Cardiac muscle cell (in vitro differentiated cells and primary cell): ENCODE results near the gene SHISAL1. TPM values are rescaled to one million over a fixed set of nuclear protein-coding genes. Genes with fewer than 3 reads are reported as not detected.

Source experiments
- DNase-seq, 2 donors: peaks; one replicate each; pipeline versions ENCODE4 v3.0.0 to v3.0.0-alpha.2; 2010 to 2017; ENCODE audit warnings: low read depth in 1 of 2, low spot score in 1 of 2
- H3K27ac ChIP-seq: fragments of 200-600 bp; sonication (generic); 2 replicates; pipeline ENCODE4 v1.5.1; 2016
- H3K27me3 ChIP-seq: fragments of 200-600 bp; sonication (generic); 2 replicates; pipeline ENCODE4 v1.6.0; 2016; ENCODE audit warnings: control low read depth
- H3K36me3 ChIP-seq: fragments of 200-600 bp; sonication (generic); 2 replicates; pipeline ENCODE4 v1.5.1; 2016; ENCODE audit warnings: control low read depth
- H3K4me1 ChIP-seq: fragments of 200-600 bp; sonication (generic); 2 replicates; pipeline ENCODE4 v1.8.1; 2017; ENCODE audit warnings: low read depth, mild to moderate bottlenecking, mixed run types
- H3K4me3 ChIP-seq: fragments of 200-600 bp; sonication (generic); 2 replicates; pipeline ENCODE4 v1.5.1; 2016; ENCODE audit warnings: mild to moderate bottlenecking
- H3K9me3 ChIP-seq: fragments of 200-600 bp; sonication (generic); 2 replicates; pipeline ENCODE4 v1.5.1; 2017; ENCODE audit warnings: low read depth, mild to moderate bottlenecking, control low read depth
- polyA plus RNA-seq: library from polyadenylated mRNA; unstranded; fragments of >200 nt; fragmentation: Nextera tagmentation; extraction: Ambion mirVana; gene quantifications from 2 replicates; pipeline ENCODE4 v1.2.1, GENCODE V29; 2016
- total RNA-seq: library from RNA; depleted of rRNA; stranded (reverse); fragments of >200 nt; gene quantifications from 2 replicates; pipeline ENCODE4 v1.2.3, GENCODE V29; 2016
- TF ChIP-seq, protein P1 (sequence below): IDR thresholded peaks from 2 replicates; pipeline ENCODE4 v1.5.1; 2012; ENCODE audit warnings: low read depth, mild to moderate bottlenecking, low read length

The SHISAL1 gene
- total and polyA plus RNA-seq, 2 experiments from 2014 or later, result 0.40 to 2.8 TPM

DNA sequence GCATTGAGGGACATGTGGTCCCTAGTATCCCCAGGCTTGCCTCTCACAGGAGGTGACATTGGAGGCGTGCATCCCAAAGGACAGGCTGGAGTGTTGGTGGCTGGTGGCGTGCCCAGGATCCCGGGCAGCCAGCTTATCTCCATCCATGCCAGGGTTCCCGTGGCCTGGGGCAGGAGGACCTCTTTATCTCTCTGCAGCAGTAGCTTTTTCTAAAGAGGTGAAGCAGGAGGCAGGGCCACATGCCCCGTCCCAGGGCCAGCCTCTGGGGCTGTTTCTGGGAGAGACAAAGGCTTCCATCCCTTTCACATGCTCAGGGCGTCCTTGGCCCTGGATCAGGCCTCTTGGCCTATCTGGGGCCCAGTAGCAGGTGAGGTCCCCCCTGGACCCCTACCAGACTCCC lies 112.3 kb downstream of the SHISAL1 start:
- TF ChIP-seq, protein P1, sequence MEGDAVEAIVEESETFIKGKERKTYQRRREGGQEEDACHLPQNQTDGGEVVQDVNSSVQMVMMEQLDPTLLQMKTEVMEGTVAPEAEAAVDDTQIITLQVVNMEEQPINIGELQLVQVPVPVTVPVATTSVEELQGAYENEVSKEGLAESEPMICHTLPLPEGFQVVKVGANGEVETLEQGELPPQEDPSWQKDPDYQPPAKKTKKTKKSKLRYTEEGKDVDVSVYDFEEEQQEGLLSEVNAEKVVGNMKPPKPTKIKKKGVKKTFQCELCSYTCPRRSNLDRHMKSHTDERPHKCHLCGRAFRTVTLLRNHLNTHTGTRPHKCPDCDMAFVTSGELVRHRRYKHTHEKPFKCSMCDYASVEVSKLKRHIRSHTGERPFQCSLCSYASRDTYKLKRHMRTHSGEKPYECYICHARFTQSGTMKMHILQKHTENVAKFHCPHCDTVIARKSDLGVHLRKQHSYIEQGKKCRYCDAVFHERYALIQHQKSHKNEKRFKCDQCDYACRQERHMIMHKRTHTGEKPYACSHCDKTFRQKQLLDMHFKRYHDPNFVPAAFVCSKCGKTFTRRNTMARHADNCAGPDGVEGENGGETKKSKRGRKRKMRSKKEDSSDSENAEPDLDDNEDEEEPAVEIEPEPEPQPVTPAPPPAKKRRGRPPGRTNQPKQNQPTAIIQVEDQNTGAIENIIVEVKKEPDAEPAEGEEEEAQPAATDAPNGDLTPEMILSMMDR, result no peak
- Histone ChIP-seq H3K9me3 (no peaks in the 10 kb centered on the region), H3K4me1 (peaks cover 5% of the 10 kb centered on the region), H3K27me3 (no peaks in the 10 kb centered on the region), H3K4me3 (no peak overlapping the region), H3K36me3 (no peaks in the 10 kb centered on the region), H3K27ac (no peak overlapping the region)
- DNase-seq, result no peak

DNA sequence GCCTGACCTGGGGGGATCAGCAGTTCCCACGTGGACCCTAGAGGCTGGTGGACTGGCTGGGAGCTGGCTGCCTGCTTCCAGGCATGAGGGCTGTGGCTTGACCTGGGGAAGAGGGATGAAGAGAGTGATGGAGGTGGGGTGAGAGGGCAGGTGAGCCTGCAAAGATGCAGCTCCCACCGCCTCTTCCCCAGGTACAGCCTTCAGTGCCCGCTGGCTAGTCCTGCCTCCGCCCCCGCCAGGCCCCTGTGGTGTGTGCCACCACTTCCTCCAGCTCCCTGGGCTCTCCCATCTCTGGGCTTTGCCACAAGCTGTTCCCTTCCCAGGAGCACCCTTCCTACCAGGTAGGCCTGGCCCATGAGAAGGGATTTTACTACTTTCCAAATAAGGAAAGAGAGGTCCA lies 112.9 kb downstream of the SHISAL1 start:
- H3K27me3 ChIP-seq, result no peaks in the 10 kb centered on the region
- no peak overlapping the region for H3K27ac ChIP-seq
- H3K4me3 ChIP-seq, result no peak overlapping the region
- H3K36me3 ChIP-seq, result no peaks in the 10 kb centered on the region
- no peaks in the 10 kb centered on the region for H3K9me3 ChIP-seq
- peaks cover 5% of the 10 kb centered on the region for H3K4me1 ChIP-seq
- TF ChIP-seq, protein P1, result no peak
- no peak for DNase-seq

DNA sequence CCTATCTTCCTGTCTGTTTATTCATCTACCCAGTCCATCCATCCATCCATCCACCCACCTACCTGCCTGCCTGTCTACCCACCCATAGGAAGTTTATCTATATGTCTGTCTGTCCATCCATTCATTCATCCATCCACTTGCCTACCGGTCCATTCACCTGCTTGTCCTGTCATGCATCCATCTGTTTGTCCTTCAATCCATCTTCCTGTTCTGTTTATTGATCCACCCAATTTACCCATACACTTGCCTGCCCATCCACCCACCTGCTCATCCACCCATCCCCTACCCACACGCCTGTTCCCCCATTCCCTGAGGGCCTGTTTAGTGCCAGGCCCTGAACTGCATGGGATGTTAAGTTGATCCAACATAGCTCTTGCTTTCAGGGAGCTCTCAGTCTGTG lies 113.6 kb downstream of the SHISAL1 start:
- H3K27ac ChIP-seq, result no peak overlapping the region

DNA sequence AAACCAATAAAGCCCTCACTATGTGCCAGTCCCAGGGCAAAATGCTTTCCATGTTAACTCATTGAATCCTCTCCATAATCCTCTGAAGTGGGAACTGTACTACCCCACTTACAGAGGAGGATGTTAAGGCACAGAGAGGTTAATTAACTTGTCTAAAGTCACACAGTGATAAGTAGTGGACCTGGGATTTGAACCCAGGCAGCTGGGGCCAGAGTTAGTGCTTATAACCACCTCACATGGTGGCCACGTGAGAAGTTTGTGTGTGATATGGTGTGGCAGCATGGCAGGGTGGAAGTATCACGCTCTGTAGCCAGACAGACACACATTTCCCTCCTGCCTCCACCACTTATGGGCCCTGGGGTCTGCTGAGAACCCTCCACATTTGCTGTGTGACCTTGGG lies 115.5 kb downstream of the SHISAL1 start:
- no peak for DNase-seq
- TF ChIP-seq, protein P1, result no peak
- no peaks in the 10 kb centered on the region for H3K27me3 ChIP-seq
- no peak overlapping the region for H3K27ac ChIP-seq
- no peaks in the 10 kb centered on the region for H3K9me3 ChIP-seq
- H3K4me3 ChIP-seq, result no peak overlapping the region
- peaks cover under 1% of the 10 kb centered on the region for H3K4me1 ChIP-seq
- no peaks in the 10 kb centered on the region for H3K36me3 ChIP-seq

More for the DNA sequence above, 113.6 kb downstream of the SHISAL1 start:
- TF ChIP-seq, protein P1, result no peak
- Histone ChIP-seq H3K27me3 (no peaks in the 10 kb centered on the region), H3K4me3 (no peak overlapping the region), H3K4me1 (peaks cover 5% of the 10 kb centered on the region), H3K36me3 (no peaks in the 10 kb centered on the region), H3K9me3 (no peaks in the 10 kb centered on the region)
- no peak for DNase-seq

DNA sequence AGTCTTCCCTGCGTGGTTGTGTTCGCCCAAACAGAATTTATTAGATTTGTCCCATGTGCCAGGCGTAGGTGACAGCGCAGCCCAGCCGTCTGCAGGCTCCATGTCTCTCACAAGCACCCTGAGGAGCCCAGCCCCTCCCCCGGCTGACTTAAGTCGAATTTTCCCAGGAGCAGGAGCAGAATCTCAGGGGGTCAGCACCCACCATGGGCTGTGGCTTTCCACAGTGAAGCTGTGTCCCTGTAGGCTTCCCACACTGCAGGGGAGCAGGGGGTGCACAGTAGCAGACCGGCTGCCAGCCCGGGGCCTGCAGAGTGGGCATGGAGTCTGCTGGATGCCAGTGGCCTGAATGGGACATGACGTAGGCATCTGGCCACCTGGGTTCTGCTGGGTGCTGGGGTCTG lies 116.0 kb downstream of the SHISAL1 start:
- no peak overlapping the region for H3K27ac ChIP-seq
- no peak for DNase-seq
- H3K27me3 ChIP-seq, result no peaks in the 10 kb centered on the region
- TF ChIP-seq, protein P1, result no peak
- H3K4me1 ChIP-seq, result no peaks in the 10 kb centered on the region
- H3K9me3 ChIP-seq, result no peaks in the 10 kb centered on the region
- no peaks in the 10 kb centered on the region for H3K36me3 ChIP-seq
- no peak overlapping the region for H3K4me3 ChIP-seq

DNA sequence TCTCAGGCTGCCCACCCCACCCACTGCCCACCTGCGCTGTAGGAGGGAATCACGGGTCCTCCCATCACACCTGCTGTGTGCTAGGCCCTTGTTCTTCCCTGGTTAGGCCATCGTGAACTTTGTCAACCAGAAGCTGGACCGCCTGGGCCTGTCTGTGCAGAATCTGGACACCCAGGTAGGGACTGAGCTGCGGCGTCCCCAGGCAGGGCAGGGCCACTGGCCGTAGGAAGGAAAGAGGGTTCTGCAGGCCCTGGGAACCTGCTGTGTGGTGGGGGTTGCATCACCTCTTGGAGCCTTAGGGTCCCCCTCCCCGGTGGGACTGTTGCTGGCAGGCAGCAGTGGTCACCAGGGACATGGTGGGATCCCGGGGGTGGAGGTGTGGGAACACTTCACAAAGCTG lies 116.5 kb downstream of the SHISAL1 start:
- H3K27me3 ChIP-seq, result no peaks in the 10 kb centered on the region
- DNase-seq, result no peak
- no peak overlapping the region for H3K27ac ChIP-seq
- no peaks in the 10 kb centered on the region for H3K36me3 ChIP-seq
- TF ChIP-seq, protein P1, result no peak
- no peaks in the 10 kb centered on the region for H3K4me1 ChIP-seq
- H3K4me3 ChIP-seq, result no peak overlapping the region
- no peaks in the 10 kb centered on the region for H3K9me3 ChIP-seq
